K562 (cell line): ENCODE results near the gene GNAI3. TPM values are rescaled to one million over a fixed set of nuclear protein-coding genes. Genes with fewer than 3 reads are reported as not detected.

Experiments
- ATF1 ChIP-seq, 2 experiments: fragments of 450-650 bp in 1 of 2; IDR thresholded peaks; 2 replicates each; pipeline ENCODE4 v1.6.1; 2016; ENCODE audit warnings: missing compliant biosample characterization in 1 of 2, missing genetic modification characterization in 1 of 2
- CEBPB ChIP-seq: fragments of 450-650 bp; IDR thresholded peaks from 2 replicates; pipeline ENCODE4 v1.6.1; 2016; ENCODE audit warnings: missing genetic modification characterization, missing compliant biosample characterization
- CTCFL ChIP-seq: IDR thresholded peaks from 2 replicates; pipeline ENCODE4 v1.6.1; 2011; ENCODE audit warnings: borderline replicate concordance, low read depth, mild to moderate bottlenecking, moderate library complexity, low read length; ENCODE audit not compliant: insufficient read depth, poor library complexity, severe bottlenecking
- ELF4 ChIP-seq: fragments of 450-650 bp; formaldehyde crosslinking; IDR thresholded peaks from 2 replicates; pipeline ENCODE4 v1.4.0; 2022; ENCODE audit warnings: missing genetic modification characterization
- HOXB6 ChIP-seq: fragments of 250-450 bp; sonication (Bioruptor Pico); IDR thresholded peaks from 2 replicates; pipeline ENCODE4 v1.5.1; 2022; ENCODE audit warnings: mild to moderate bottlenecking, borderline replicate concordance
- KDM4B ChIP-seq, 2 experiments: fragments of 450-650 bp in 1 of 2; sonication (generic) in 1 of 2; IDR thresholded peaks; 2 replicates each; pipeline ENCODE4 v1.6.1; 2016 to 2017; ENCODE audit warnings: borderline replicate concordance in 2 of 2, antibody characterized with exemption in 1 of 2, low read depth in 1 of 2, mild to moderate bottlenecking in 1 of 2
- NKRF ChIP-seq: fragments of 450-650 bp; IDR thresholded peaks from 2 replicates; pipeline ENCODE4 v1.6.1; 2016; ENCODE audit warnings: borderline replicate concordance
- NR1H2 ChIP-seq: sonication (generic); formaldehyde crosslinking; IDR thresholded peaks from 2 replicates; pipeline ENCODE4 v1.4.0; 2020; ENCODE audit warnings: mild to moderate bottlenecking, missing genetic modification reagents
- PHF20 ChIP-seq: fragments of 450-650 bp; IDR thresholded peaks from 2 replicates; pipeline ENCODE4 v1.6.1; 2018; ENCODE audit not compliant: partially characterized antibody
- PREB ChIP-seq: sonication (generic); formaldehyde crosslinking; IDR thresholded peaks from 2 replicates; pipeline ENCODE4 v1.8.1; 2023; ENCODE audit warnings: mild to moderate bottlenecking, missing genetic modification reagents
- SNRNP70 ChIP-seq: fragments of 200-400 bp; formaldehyde crosslinking; optimal IDR thresholded peaks from 2 replicates; pipeline ENCODE3; 2017; ENCODE audit warnings: low read depth, low read length
- ZNF24 ChIP-seq: fragments of 450-650 bp; IDR thresholded peaks from 2 replicates; pipeline ENCODE4 v1.6.1; 2016
- ZSCAN29 ChIP-seq: fragments of 450-650 bp; IDR thresholded peaks from 2 replicates; pipeline ENCODE4 v1.6.1; 2017
- polyA plus RNA-seq, 8 experiments: library from polyadenylated mRNA; depleted of rRNA in 4 of 8; stranded (reverse) in 5 of 8; unstranded in 3 of 8; fragments of >200 nt; fragmentation: Nextera tagmentation in 2 of 8; fragmentation: Illumina TruSeq in 1 of 8; extraction: Ambion mirVana in 2 of 8; extraction: Trizol in 1 of 8; gene quantifications; 2 replicates each; pipeline versions ENCODE4 v1.2.1 to v1.2.3, GENCODE V29; 2011 to 2014; ENCODE audit warnings: inconsistent platforms in 1 of 8, missing spikeins in 1 of 8
- total RNA-seq, 7 experiments: library from RNA; depleted of rRNA in 6 of 7; stranded (reverse); fragments of >200 nt in 6 of 7; fragmentation: Illumina TruSeq in 2 of 7; extraction: Trizol in 2 of 7; gene quantifications; 2 replicates each; pipeline versions ENCODE4 v1.2.1 to v1.2.3, GENCODE V29; 2011 to 2021; ENCODE audit warnings: low replicate concordance in 1 of 7
- TF ChIP-seq, protein P1 (sequence below), 2 experiments: IDR thresholded peaks; 2 replicates each; pipeline ENCODE4 v1.6.1; 2012; ENCODE audit warnings: improper control_type of control experiment in 2 of 2, low read depth in 2 of 2, low read length in 2 of 2, borderline replicate concordance in 1 of 2

Gene GNAI3
- total and polyA plus RNA-seq, 9 of the 15 experiments (the other 6 are each of a cell fraction or from before 2014, with no cell fraction given): 6.3 to 13.2 (median 8.9) TPM

DNA sequence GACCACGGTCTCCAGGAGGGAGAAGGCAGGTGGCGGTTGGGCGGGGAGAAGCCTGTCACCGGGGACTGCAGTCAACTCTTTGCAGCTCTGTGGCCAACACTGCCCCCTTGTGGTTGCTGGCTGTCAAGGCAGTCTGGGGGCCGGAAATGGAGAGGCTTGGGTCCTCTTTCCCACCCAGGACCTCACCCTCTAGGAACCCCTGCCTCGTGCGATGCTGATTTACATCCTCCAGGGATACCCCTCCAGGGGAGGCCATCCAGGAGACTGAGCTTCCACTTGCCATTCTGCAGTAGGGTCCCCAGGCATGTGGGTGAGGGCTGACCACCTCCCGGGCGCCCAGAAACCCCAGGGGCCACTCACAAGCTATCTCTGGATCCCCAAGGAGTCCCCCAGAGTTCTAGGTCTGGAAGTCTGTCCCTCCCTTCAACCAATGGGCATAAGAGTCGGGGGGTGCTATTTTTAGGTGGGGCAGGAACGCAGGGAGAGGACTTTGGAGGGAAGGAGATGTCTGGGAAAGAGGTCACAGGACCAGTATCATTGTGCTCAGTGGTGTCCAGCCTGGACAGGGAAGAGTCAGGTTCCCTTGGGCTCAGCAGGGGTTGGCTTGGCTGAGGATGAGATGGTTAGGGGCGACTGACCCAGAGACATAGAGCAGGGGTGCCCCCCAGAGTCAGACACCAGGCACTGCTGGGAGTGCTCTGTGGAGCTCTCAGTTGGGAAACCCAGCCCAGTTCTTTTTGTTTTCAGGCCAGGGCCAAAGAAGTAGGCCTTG is 15.9 kb upstream of the GNAI3 start (continued):
- TF ChIP-seq CEBPB (tag): no peak
- TF ChIP-seq ZSCAN29: no peak; the same call in 1 of the 2 replicates
- TF ChIP-seq NR1H2 (CRISPR knock-in tag): no peak
- TF ChIP-seq ELF4 (CRISPR knock-in tag): no peak
- peak; percentile 7 for TF ChIP-seq PHF20
- TF ChIP-seq NKRF: 0 out of 2 replicates have a peak, but pooled peaks have one; percentile 33
- TF ChIP-seq ZNF24: no peak
- TF ChIP-seq ATF1 (CRISPR knock-in tag; IDR thresholded peaks at IDR 0.05): no peak
- TF ChIP-seq ATF1 (tag; IDR thresholded peaks at IDR 0.05): peak; percentile 29; the same call in 1 of the 2 replicates
- TF ChIP-seq KDM4B (IDR thresholded peaks at IDR 0.05; ENCODE audit: borderline replicate concordance in 2 of 2, low read depth in 1 of 2): 0 out of 4 replicates have a peak, but pooled peaks of 1 of the 2 experiments have one; percentile 21
- TF ChIP-seq, protein P1, sequence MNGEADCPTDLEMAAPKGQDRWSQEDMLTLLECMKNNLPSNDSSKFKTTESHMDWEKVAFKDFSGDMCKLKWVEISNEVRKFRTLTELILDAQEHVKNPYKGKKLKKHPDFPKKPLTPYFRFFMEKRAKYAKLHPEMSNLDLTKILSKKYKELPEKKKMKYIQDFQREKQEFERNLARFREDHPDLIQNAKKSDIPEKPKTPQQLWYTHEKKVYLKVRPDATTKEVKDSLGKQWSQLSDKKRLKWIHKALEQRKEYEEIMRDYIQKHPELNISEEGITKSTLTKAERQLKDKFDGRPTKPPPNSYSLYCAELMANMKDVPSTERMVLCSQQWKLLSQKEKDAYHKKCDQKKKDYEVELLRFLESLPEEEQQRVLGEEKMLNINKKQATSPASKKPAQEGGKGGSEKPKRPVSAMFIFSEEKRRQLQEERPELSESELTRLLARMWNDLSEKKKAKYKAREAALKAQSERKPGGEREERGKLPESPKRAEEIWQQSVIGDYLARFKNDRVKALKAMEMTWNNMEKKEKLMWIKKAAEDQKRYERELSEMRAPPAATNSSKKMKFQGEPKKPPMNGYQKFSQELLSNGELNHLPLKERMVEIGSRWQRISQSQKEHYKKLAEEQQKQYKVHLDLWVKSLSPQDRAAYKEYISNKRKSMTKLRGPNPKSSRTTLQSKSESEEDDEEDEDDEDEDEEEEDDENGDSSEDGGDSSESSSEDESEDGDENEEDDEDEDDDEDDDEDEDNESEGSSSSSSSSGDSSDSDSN (IDR thresholded peaks at IDR 0.05; ENCODE audit: borderline replicate concordance in 1 of 2, low read depth in 2 of 2, low read length in 2 of 2): 0 out of 4 replicates have a peak, but pooled peaks of 1 of the 2 experiments have one; percentile 22
- peak; percentile 65 for TF ChIP-seq CTCFL
- TF ChIP-seq SNRNP70: no peak
- TF ChIP-seq PREB (CRISPR knock-in tag): 0 out of 2 replicates have a peak, but pooled peaks have one; percentile 31
- no peak for TF ChIP-seq HOXB6 (CRISPR knock-in tag)
